WTC11 (cell line): ENCODE data around the gene FCHO1. TPM values are rescaled to one million over a fixed set of nuclear protein-coding genes. Genes with fewer than 3 reads are reported as not detected.

Experiments used
- ATAC-seq: fragments of 200-7000 bp; cut with Tn5 transposase; 2 replicates; pipeline ENCODE4 v1.10.0; 2021; ENCODE audit warnings: mild to moderate bottlenecking, moderate library complexity
- Bru-seq: library from RNA; stranded (reverse); fragments of 400-500 nt; gene quantifications from one replicate; lab custom pipeline; 2021; lab: Mats Ljungman, UMichigan
- CTCF ChIA-PET: fragments of 300-600 bp; sonication (Branson Sonifier 250); formaldehyde crosslinking; loops from one replicate; lab custom pipeline; 2021; ENCODE audit warnings: antibody characterized with exemption; lab: Charles Lee
- POLR2A ChIA-PET: fragments of 350-600 bp; sonication (Branson Sonifier 250); formaldehyde crosslinking; loops from one replicate; lab custom pipeline; 2021; ENCODE audit warnings: antibody characterized with exemption; lab: Charles Lee
- DNase-seq: peaks from one replicate; pipeline ENCODE4 v3.0.0; 2021; ENCODE audit warnings: low spot score
- H3K27ac Mint-ChIP-seq: 2 replicates; pipeline ENCODE4 v1.8.0; 2021; ENCODE audit warnings: mixed read lengths
- H3K27me3 Mint-ChIP-seq: 2 replicates; pipeline ENCODE4 v1.8.0; 2021; ENCODE audit warnings: low read depth, mild to moderate bottlenecking, moderate library complexity, mixed read lengths
- H3K36me3 Mint-ChIP-seq: 2 replicates; pipeline ENCODE4 v1.8.0; 2021; ENCODE audit warnings: mixed read lengths
- H3K4me1 Mint-ChIP-seq: 2 replicates; pipeline ENCODE4 v1.8.0; 2022; ENCODE audit warnings: mixed read lengths
- H3K4me3 Mint-ChIP-seq: 2 replicates; pipeline ENCODE4 v1.8.0; 2021; ENCODE audit warnings: mild to moderate bottlenecking, moderate library complexity, mixed read lengths
- H3K9me3 Mint-ChIP-seq: 2 replicates; pipeline ENCODE4 v1.8.0; 2021; ENCODE audit warnings: mixed read lengths
- CBFB ChIP-seq: sonication (generic); formaldehyde crosslinking; IDR thresholded peaks from 2 replicates; pipeline ENCODE4 v1.8.1; 2022; ENCODE audit warnings: mild to moderate bottlenecking, low read depth, missing genetic modification reagents
- FOXK1 ChIP-seq: sonication (generic); formaldehyde crosslinking; IDR thresholded peaks from 2 replicates; pipeline ENCODE4 v1.8.0; 2022; ENCODE audit warnings: mild to moderate bottlenecking, moderate library complexity, missing genetic modification reagents
- GABPB1 ChIP-seq: sonication (generic); formaldehyde crosslinking; IDR thresholded peaks from 2 replicates; pipeline ENCODE4 v1.8.1; 2023; ENCODE audit warnings: mild to moderate bottlenecking, missing genetic modification reagents
- MXD4 ChIP-seq: fragments of 250-450 bp; sonication (Bioruptor Pico); IDR thresholded peaks from 2 replicates; pipeline ENCODE4 v1.8.0; 2021; ENCODE audit warnings: mild to moderate bottlenecking, moderate library complexity, borderline replicate concordance
- SMAD3 ChIP-seq: sonication (generic); formaldehyde crosslinking; IDR thresholded peaks from 2 replicates; pipeline ENCODE4 v1.8.0; 2022; ENCODE audit warnings: missing genetic modification reagents, mild to moderate bottlenecking, borderline replicate concordance
- SOX15 ChIP-seq: fragments of 250-450 bp; sonication (Bioruptor Pico); IDR thresholded peaks from 2 replicates; pipeline ENCODE4 v1.9.0; 2021; ENCODE audit warnings: mild to moderate bottlenecking
- TEAD4 ChIP-seq: sonication (generic); formaldehyde crosslinking; IDR thresholded peaks from 2 replicates; pipeline ENCODE4 v1.8.0; 2022; ENCODE audit warnings: mild to moderate bottlenecking, missing genetic modification reagents
- ZBTB21 ChIP-seq: sonication (generic); formaldehyde crosslinking; IDR thresholded peaks from 2 replicates; pipeline ENCODE4 v1.8.1; 2023; ENCODE audit warnings: mild to moderate bottlenecking, missing genetic modification reagents, borderline replicate concordance
- ZBTB43 ChIP-seq: sonication (generic); formaldehyde crosslinking; IDR thresholded peaks from 2 replicates; pipeline ENCODE4 v1.8.1; 2023; ENCODE audit warnings: mild to moderate bottlenecking, missing genetic modification reagents
- ZNF317 ChIP-seq: sonication (generic); formaldehyde crosslinking; IDR thresholded peaks from 2 replicates; pipeline ENCODE4 v1.8.1; 2023; ENCODE audit warnings: low read depth, mild to moderate bottlenecking, moderate library complexity, missing genetic modification reagents, borderline replicate concordance
- ZNF512 ChIP-seq: sonication (generic); formaldehyde crosslinking; IDR thresholded peaks from 2 replicates; pipeline ENCODE4 v1.8.1; 2022; ENCODE audit warnings: missing genetic modification reagents, borderline replicate concordance
- ZNF532 ChIP-seq: fragments of 250-450 bp; sonication (Bioruptor Pico); IDR thresholded peaks from 2 replicates; pipeline ENCODE4 v1.9.0; 2021; ENCODE audit warnings: mild to moderate bottlenecking, borderline replicate concordance
- ZSCAN18 ChIP-seq: fragments of 250-450 bp; sonication (Bioruptor Pico); IDR thresholded peaks from 2 replicates; pipeline ENCODE4 v2.1.2; 2022; ENCODE audit warnings: mild to moderate bottlenecking, moderate library complexity
- long read RNA-seq, 3 experiments: library from RNA in 1 of 3; library from capped mRNA in 1 of 3; library from polyadenylated mRNA in 1 of 3; unstranded in 2 of 3; stranded (forward) in 1 of 3; transcript quantifications; one replicate each; pipeline ENCODE4 v2.0.0, GENCODE V29; 2021
- total RNA-seq: library from RNA; stranded (reverse); gene quantifications from 3 replicates; pipeline ENCODE4 v1.2.3, GENCODE V29; 2021
- TF ChIP-seq, protein P1 (sequence below): fragments of 250-450 bp; sonication (Bioruptor Pico); IDR thresholded peaks from 2 replicates; pipeline ENCODE4 v1.9.0; 2021; ENCODE audit warnings: moderate library complexity, mild to moderate bottlenecking, inconsistent platforms, borderline replicate concordance
- TF ChIP-seq, protein P2 (sequence below): sonication (generic); formaldehyde crosslinking; IDR thresholded peaks from 2 replicates; pipeline ENCODE4 v1.8.1; 2022; ENCODE audit warnings: mild to moderate bottlenecking, missing genetic modification reagents, moderate library complexity, borderline replicate concordance
- TF ChIP-seq, protein P3 (sequence below): sonication (generic); formaldehyde crosslinking; IDR thresholded peaks from 2 replicates; pipeline ENCODE4 v1.8.1; 2022; ENCODE audit warnings: low read depth, missing genetic modification reagents, borderline replicate concordance

FCHO1 gene, protein sequence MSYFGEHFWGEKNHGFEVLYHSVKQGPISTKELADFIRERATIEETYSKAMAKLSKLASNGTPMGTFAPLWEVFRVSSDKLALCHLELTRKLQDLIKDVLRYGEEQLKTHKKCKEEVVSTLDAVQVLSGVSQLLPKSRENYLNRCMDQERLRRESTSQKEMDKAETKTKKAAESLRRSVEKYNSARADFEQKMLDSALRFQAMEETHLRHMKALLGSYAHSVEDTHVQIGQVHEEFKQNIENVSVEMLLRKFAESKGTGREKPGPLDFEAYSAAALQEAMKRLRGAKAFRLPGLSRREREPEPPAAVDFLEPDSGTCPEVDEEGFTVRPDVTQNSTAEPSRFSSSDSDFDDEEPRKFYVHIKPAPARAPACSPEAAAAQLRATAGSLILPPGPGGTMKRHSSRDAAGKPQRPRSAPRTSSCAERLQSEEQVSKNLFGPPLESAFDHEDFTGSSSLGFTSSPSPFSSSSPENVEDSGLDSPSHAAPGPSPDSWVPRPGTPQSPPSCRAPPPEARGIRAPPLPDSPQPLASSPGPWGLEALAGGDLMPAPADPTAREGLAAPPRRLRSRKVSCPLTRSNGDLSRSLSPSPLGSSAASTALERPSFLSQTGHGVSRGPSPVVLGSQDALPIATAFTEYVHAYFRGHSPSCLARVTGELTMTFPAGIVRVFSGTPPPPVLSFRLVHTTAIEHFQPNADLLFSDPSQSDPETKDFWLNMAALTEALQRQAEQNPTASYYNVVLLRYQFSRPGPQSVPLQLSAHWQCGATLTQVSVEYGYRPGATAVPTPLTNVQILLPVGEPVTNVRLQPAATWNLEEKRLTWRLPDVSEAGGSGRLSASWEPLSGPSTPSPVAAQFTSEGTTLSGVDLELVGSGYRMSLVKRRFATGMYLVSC
- total RNA-seq: 22.8 to 26.8 TPM (median 25.1 TPM) in 3 replicates
- Bru-seq, nascent RNA: percentile 39 among the genes with signal in this experiment
- long read RNA-seq, experiment 1, partial matches to known transcripts: 48 of 83 reads
- long read RNA-seq, experiment 1, other reads (novel, unspliced or antisense): 32 of 83 reads
- long read RNA-seq, experiment 2, partial matches to known transcripts: 24 of 33 reads
- long read RNA-seq, experiment 2, other reads (novel, unspliced or antisense): 9 of 33 reads
- long read RNA-seq, experiment 3, partial matches to known transcripts: 21 of 29 reads
- long read RNA-seq, experiment 3, other reads (novel, unspliced or antisense): 8 of 29 reads

- CTCF ChIA-PET: interaction anchor here (1.9 kb wide), 1 partner anchor 15 kb away, joined by 12 read pairs; no protein-coding TSS in a partner anchor
- Mint-ChIP-seq H3K36me3 (no peaks in the 10 kb centered on the region), H3K27ac (no peak within 1 kb of the TSS; the same call in 1 of the 2 replicates), H3K27me3 (peaks cover 12% of the 10 kb centered on the region), H3K4me3 (no peak within 1 kb of the TSS), H3K4me1 (peaks cover 29% of the 10 kb centered on the region), H3K9me3 (no peaks in the 10 kb centered on the region)
- POLR2A ChIA-PET: no interaction called here
- no peak for DNase-seq
- no peak for ATAC-seq
- TF ChIP-seq SMAD3 (no peak), GABPB1 (no peak), ZNF512 (CRISPR knock-in tag) (no peak), CBFB (CRISPR knock-in tag) (no peak), ZBTB21 (no peak), ZBTB43 (no peak), TEAD4 (CRISPR knock-in tag) (no peak), FOXK1 (no peak), MXD4 (CRISPR knock-in tag) (no peak), ZNF532 (CRISPR knock-in tag) (no peak), ZNF317 (CRISPR knock-in tag) (no peak), SOX15 (CRISPR knock-in tag) (no peak), ZSCAN18 (no peak)
- TF ChIP-seq, protein P1, sequence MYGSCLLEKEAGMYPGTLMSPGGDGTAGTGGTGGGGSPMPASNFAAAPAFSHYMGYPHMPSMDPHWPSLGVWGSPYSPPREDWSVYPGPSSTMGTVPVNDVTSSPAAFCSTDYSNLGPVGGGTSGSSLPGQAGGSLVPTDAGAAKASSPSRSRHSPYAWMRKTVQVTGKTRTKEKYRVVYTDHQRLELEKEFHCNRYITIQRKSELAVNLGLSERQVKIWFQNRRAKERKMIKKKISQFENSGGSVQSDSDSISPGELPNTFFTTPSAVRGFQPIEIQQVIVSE (CRISPR knock-in tag): no peak
- TF ChIP-seq, protein P2, sequence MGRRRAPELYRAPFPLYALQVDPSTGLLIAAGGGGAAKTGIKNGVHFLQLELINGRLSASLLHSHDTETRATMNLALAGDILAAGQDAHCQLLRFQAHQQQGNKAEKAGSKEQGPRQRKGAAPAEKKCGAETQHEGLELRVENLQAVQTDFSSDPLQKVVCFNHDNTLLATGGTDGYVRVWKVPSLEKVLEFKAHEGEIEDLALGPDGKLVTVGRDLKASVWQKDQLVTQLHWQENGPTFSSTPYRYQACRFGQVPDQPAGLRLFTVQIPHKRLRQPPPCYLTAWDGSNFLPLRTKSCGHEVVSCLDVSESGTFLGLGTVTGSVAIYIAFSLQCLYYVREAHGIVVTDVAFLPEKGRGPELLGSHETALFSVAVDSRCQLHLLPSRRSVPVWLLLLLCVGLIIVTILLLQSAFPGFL (CRISPR knock-in tag): no peak
- TF ChIP-seq, protein P3, sequence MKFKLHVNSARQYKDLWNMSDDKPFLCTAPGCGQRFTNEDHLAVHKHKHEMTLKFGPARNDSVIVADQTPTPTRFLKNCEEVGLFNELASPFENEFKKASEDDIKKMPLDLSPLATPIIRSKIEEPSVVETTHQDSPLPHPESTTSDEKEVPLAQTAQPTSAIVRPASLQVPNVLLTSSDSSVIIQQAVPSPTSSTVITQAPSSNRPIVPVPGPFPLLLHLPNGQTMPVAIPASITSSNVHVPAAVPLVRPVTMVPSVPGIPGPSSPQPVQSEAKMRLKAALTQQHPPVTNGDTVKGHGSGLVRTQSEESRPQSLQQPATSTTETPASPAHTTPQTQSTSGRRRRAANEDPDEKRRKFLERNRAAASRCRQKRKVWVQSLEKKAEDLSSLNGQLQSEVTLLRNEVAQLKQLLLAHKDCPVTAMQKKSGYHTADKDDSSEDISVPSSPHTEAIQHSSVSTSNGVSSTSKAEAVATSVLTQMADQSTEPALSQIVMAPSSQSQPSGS: no peak
Measured at GRCh38 chr19:17751103-17751911, at the start of gene FCHO1. TSS of gene FCHO1 (plus strand) at chr19:17751477. CDS start at chr19:17755165, 3,688 bp downstream.
